ENCODE data around the gene NPM1.
"Not testable (repeated sequence)": the region's sequence is repeated elsewhere in the genome, so short reads cannot be mapped to it uniquely, and the experiment has no call there.

NPM1 gene

GRCh38 chr5:171409164-171410136 is 21.8 kb downstream of the NPM1 start:
- Histone ChIP-seq H3K27ac (ENCODE audit: low read length) (no peak overlapping the region), H4K20me1 (ENCODE audit: insufficient read depth, low read length) (peaks cover 91% of the 10 kb centered on the region), H3K9ac (ENCODE audit: low read length) (no peak overlapping the region), H3K36me3 (replicated peaks; ENCODE audit: low read depth, low read length) (peaks cover 73% of the 10 kb centered on the region), H2AFZ (ENCODE audit: low read depth, low read length) (no peak overlapping the region), H3K9me3 (ENCODE audit: insufficient read depth, low read length) (no peaks in the 10 kb centered on the region), H3K4me1 (ENCODE audit: low read length) (no peaks in the 10 kb centered on the region), H3K79me2 (ENCODE audit: low read length) (peaks cover 68% of the 10 kb centered on the region), H3K27me3 (ENCODE audit: low read depth, low read length) (no peaks in the 10 kb centered on the region), H3K4me3 (ENCODE audit: low read length) (no peak overlapping the region), H3K4me2 (ENCODE audit: low read length) (no peak overlapping the region)
- no peak for TF ChIP-seq EZH2phosphoT487 (IDR thresholded peaks at IDR 0.05; ENCODE audit: low read depth)
- TF ChIP-seq CTCF (IDR thresholded peaks at IDR 0.05; ENCODE audit: low read depth, low read length), result no peak

- Histone ChIP-seq H3K27me3 (ENCODE audit: low read depth, low read length) (no peaks in the 10 kb centered on the region), H3K9ac (ENCODE audit: low read length) (no peak overlapping the region), H3K79me2 (ENCODE audit: low read length) (peaks cover 62% of the 10 kb centered on the region), H2AFZ (ENCODE audit: low read depth, low read length) (no peak overlapping the region), H4K20me1 (ENCODE audit: insufficient read depth, low read length) (peaks cover 87% of the 10 kb centered on the region), H3K27ac (ENCODE audit: low read length) (no peak overlapping the region), H3K4me1 (ENCODE audit: low read length) (no peaks in the 10 kb centered on the region), H3K4me3 (ENCODE audit: low read length) (no peak overlapping the region), H3K4me2 (ENCODE audit: low read length) (no peak overlapping the region), H3K36me3 (replicated peaks; ENCODE audit: low read depth, low read length) (peaks cover 71% of the 10 kb centered on the region), H3K9me3 (ENCODE audit: insufficient read depth, low read length) (no peaks in the 10 kb centered on the region)
- no peak for TF ChIP-seq CTCF (IDR thresholded peaks at IDR 0.05; ENCODE audit: low read depth, low read length)
- no peak for TF ChIP-seq EZH2phosphoT487 (IDR thresholded peaks at IDR 0.05; ENCODE audit: low read depth)
These were observed 22.5 kb downstream of the NPM1 start for GRCh38 chr5:171410181-171410580.

GRCh38 chr5:171412186-171412585 is 24.5 kb downstream of the NPM1 start:
- TF ChIP-seq CTCF (IDR thresholded peaks at IDR 0.05; ENCODE audit: low read depth, low read length), result no peak
- no peak for TF ChIP-seq EZH2phosphoT487 (IDR thresholded peaks at IDR 0.05; ENCODE audit: low read depth)
- Histone ChIP-seq H3K9me3 (ENCODE audit: insufficient read depth, low read length) (no peaks in the 10 kb centered on the region), H3K4me3 (ENCODE audit: low read length) (no peak overlapping the region), H4K20me1 (ENCODE audit: insufficient read depth, low read length) (peaks cover 84% of the 10 kb centered on the region), H3K27me3 (ENCODE audit: low read depth, low read length) (no peaks in the 10 kb centered on the region), H3K79me2 (ENCODE audit: low read length) (peaks cover 42% of the 10 kb centered on the region), H3K4me2 (ENCODE audit: low read length) (no peak overlapping the region), H3K36me3 (replicated peaks; ENCODE audit: low read depth, low read length) (peaks cover 54% of the 10 kb centered on the region), H3K9ac (ENCODE audit: low read length) (no peak overlapping the region), H2AFZ (ENCODE audit: low read depth, low read length) (no peak overlapping the region), H3K27ac (ENCODE audit: low read length) (no peak overlapping the region), H3K4me1 (ENCODE audit: low read length) (no peaks in the 10 kb centered on the region)

GRCh38 chr5:171413153-171413910 is 25.7 kb downstream of the NPM1 start:
- Histone ChIP-seq H3K9ac (ENCODE audit: low read length) (no peak overlapping the region), H2AFZ (ENCODE audit: low read depth, low read length) (no peak overlapping the region), H3K27me3 (ENCODE audit: low read depth, low read length) (no peaks in the 10 kb centered on the region), H3K9me3 (ENCODE audit: insufficient read depth, low read length) (no peaks in the 10 kb centered on the region), H3K27ac (ENCODE audit: low read length) (no peak overlapping the region), H3K4me1 (ENCODE audit: low read length) (0 out of 2 replicates have a peak, but pooled peaks cover under 1% of the 10 kb centered on the region), H3K36me3 (replicated peaks; ENCODE audit: low read depth, low read length) (peaks cover 43% of the 10 kb centered on the region), H3K4me3 (ENCODE audit: low read length) (no peak overlapping the region), H4K20me1 (ENCODE audit: insufficient read depth, low read length) (peaks cover 84% of the 10 kb centered on the region), H3K79me2 (ENCODE audit: low read length) (peaks cover 30% of the 10 kb centered on the region), H3K4me2 (ENCODE audit: low read length) (no peak overlapping the region)
- TF ChIP-seq CTCF (IDR thresholded peaks at IDR 0.05; ENCODE audit: low read depth, low read length) (no peak), EZH2phosphoT487 (IDR thresholded peaks at IDR 0.05; ENCODE audit: low read depth) (no peak)

- Histone ChIP-seq H3K79me2 (ENCODE audit: low read length) (peaks cover 23% of the 10 kb centered on the region), H3K36me3 (replicated peaks; ENCODE audit: low read depth, low read length) (peaks cover 37% of the 10 kb centered on the region), H4K20me1 (ENCODE audit: insufficient read depth, low read length) (peaks cover 84% of the 10 kb centered on the region)
- H3K9ac ChIP-seq (ENCODE audit: low read length); H3K9me3 ChIP-seq (ENCODE audit: insufficient read depth, low read length); H3K27me3 ChIP-seq (ENCODE audit: low read depth, low read length); H3K4me2 ChIP-seq (ENCODE audit: low read length); H3K4me1 ChIP-seq (ENCODE audit: low read length); H3K4me3 ChIP-seq (ENCODE audit: low read length); H2AFZ ChIP-seq (ENCODE audit: low read depth, low read length); H3K27ac ChIP-seq (ENCODE audit: low read length): not testable (repeated sequence)
These were observed 26.3 kb downstream of the NPM1 start for GRCh38 chr5:171413993-171414392.
